HG03558 (cell line): ENCODE data around the gene WDFY2.

Source experiments
- ATAC-seq: cut with Tn5 transposase; IDR thresholded peaks from one replicate; pipeline ENCODE4 v1.9.1; 2021; ENCODE audit warnings: moderate number of reproducible peaks; ENCODE audit not compliant: unreplicated experiment; ENCODE audit errors: extremely low read depth

WDFY2 gene

GRCh38 chr13:51659276-51660127 lies 75.2 kb downstream of the WDFY2 start:
- ATAC-seq, result no peak

- ATAC-seq, result no peak
These were observed 76.6 kb downstream of the WDFY2 start for GRCh38 chr13:51660813-51661212.

- no peak for ATAC-seq
These were observed 80.0 kb downstream of the WDFY2 start for GRCh38 chr13:51663973-51664957.

- no peak for ATAC-seq
These were observed 81.2 kb downstream of the WDFY2 start for GRCh38 chr13:51665456-51665855.

- no peak for ATAC-seq
These were observed 82.1 kb downstream of the WDFY2 start for GRCh38 chr13:51666374-51666773.

- no peak for ATAC-seq
These were observed 82.6 kb downstream of the WDFY2 start for GRCh38 chr13:51666839-51667238.

- no peak for ATAC-seq
These were observed 84.4 kb downstream of the WDFY2 start for GRCh38 chr13:51668580-51669195.

GRCh38 chr13:51673165-51673564 lies 88.9 kb downstream of the WDFY2 start:
- ATAC-seq, result no peak

GRCh38 chr13:51674276-51674675 lies 90.0 kb downstream of the WDFY2 start:
- ATAC-seq, result no peak

- ATAC-seq, result no peak
These were observed 91.1 kb downstream of the WDFY2 start for GRCh38 chr13:51675385-51675784.

- ATAC-seq, result no peak
These were observed 91.6 kb downstream of the WDFY2 start for GRCh38 chr13:51675877-51676276.

GRCh38 chr13:51676739-51677138 lies 92.5 kb downstream of the WDFY2 start:
- no peak for ATAC-seq

GRCh38 chr13:51678420-51678819 lies 94.2 kb downstream of the WDFY2 start:
- ATAC-seq, result no peak

- no peak for ATAC-seq
These were observed 95.4 kb downstream of the WDFY2 start for GRCh38 chr13:51679616-51680015.

GRCh38 chr13:51681037-51681678 lies 96.9 kb downstream of the WDFY2 start:
- ATAC-seq, result no peak

- ATAC-seq, result no peak
These were observed 98.4 kb downstream of the WDFY2 start for GRCh38 chr13:51682686-51683085.

GRCh38 chr13:51683597-51683996 lies 99.3 kb downstream of the WDFY2 start:
- no peak for ATAC-seq

GRCh38 chr13:51684076-51684475 lies 99.8 kb downstream of the WDFY2 start:
- ATAC-seq, result no peak

GRCh38 chr13:51687947-51688714 lies 103.9 kb downstream of the WDFY2 start:
- no peak for ATAC-seq
